Measurements from ENCODE around the gene TRIM7. TPM values are rescaled to one million over a fixed set of nuclear protein-coding genes. Genes with fewer than 3 reads are reported as not detected.
"Not testable (repeated sequence)": the region's sequence is repeated elsewhere in the genome, so short reads cannot be mapped to it uniquely, and the experiment has no call there.

The TRIM7 gene
- total RNA-seq, 2 experiments from 2014 or later: 1.9 TPM

DNA sequence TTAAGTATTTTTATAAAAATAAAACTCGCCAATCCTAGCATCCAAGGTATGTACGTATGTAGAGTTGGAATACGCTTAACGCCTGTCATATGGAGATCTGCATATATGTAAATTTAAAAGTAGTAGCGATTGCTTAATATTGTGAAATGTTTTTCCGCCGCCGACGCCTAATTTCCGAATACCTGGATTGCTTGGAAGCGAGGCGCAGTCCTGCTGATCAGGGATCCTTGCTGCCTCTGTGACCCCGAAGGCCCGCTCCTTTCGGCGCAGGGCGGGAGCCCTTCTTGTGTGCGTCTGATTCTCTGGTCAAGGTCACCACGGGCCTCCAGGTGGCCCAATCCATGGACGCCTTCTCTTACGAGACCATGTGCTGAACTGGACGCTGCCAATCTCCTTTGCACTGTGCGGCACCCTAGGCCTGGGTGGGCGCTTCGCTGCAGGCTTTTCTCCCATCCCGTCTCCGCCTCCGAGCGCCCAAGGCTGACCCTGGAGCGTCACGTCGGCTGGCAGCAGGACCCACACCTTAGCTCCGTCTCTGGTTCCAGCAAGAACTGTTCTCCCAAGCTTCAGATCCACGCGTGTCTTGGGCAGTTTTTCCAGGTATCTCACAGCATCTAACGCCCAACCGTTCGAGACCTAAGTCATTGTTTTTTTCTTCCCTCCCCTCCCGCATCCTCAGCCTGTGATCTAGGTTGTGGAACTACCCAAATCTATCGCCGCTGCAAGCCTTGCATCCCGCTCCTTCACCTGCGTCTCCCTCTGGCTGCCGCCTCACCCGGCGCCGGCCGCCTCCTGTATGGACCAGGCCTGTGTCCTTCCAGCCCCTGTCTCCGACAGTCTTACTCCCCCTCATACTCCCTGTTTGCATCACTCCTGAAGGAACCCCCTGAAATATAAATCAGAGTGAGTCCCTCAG is 14.5 kb upstream of the TRIM7 start:
- ChIA-PET POLR2A (no interaction called here), CTCF (interaction anchor here (0.6 kb wide), 1 partner anchor 44 kb away, joined by 3 read pairs; no protein-coding TSS in a partner anchor)

DNA sequence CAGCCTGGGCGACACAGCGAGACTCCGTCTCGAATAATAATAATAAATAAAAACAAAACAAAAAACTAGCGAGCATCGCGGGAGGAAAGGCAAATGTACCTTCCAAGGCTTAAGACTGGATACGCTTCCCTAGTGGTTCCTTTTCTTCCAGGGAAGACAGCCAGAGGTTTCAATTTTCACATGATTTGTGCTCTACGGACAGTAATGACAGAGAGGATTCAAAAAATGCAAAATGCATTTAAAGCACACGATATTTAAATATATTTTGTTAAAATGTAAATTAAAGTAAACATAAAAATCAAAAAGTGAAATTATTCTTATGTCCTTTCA is 13.8 kb upstream of the TRIM7 start:
- ChIA-PET CTCF (no interaction called here), POLR2A (no interaction called here)

DNA sequence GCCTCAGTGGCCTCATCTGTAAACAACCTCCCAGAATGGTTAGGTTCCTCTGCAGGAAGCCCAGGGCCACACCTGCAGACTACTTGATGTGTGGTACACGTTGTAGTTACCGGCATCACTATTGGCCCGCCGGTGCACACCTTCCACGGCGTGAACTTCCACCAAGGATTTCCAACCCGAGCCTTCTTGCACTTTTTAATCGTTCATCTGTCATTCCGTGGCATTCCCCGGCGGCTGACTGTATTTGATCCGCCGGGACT is 12.7 kb upstream of the TRIM7 start:
- ChIA-PET CTCF (no interaction called here), POLR2A (no interaction called here)

DNA sequence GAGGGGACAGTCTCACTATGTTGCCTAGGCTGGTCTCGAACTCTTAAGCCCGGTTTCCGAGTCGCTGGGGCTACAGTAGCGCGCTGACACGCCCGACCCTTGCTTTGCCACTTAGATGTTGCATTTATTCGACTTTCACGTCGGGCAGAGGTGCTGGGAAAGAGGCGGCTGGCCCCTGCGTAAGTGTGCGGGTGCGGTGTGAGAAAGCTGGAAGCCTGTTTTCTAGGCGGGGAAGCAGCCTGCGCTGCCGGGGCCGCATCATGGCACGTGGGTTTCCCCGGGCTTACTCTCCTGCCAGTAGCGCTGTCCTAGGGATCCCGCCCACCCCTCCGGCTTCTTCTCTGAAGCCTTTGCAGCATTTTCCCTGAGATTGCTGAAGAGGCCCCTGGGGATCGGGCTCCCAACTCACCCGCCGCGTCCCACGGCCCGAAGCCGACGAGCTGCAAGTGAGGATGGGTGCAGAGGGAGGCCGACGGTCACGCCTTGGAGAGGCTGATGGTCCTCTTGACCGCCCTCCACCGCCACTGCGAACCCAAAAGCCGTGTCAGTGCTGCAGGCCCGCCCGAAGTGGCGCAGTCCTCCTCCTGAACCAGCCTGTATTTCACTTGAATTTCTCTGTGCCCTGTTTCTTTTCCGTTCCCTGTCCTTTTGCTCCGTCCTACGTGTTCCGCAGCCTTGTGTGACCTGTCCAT is 12.3 kb upstream of the TRIM7 start:
- CTCF ChIA-PET: no interaction called here
- POLR2A ChIA-PET: no interaction called here

DNA sequence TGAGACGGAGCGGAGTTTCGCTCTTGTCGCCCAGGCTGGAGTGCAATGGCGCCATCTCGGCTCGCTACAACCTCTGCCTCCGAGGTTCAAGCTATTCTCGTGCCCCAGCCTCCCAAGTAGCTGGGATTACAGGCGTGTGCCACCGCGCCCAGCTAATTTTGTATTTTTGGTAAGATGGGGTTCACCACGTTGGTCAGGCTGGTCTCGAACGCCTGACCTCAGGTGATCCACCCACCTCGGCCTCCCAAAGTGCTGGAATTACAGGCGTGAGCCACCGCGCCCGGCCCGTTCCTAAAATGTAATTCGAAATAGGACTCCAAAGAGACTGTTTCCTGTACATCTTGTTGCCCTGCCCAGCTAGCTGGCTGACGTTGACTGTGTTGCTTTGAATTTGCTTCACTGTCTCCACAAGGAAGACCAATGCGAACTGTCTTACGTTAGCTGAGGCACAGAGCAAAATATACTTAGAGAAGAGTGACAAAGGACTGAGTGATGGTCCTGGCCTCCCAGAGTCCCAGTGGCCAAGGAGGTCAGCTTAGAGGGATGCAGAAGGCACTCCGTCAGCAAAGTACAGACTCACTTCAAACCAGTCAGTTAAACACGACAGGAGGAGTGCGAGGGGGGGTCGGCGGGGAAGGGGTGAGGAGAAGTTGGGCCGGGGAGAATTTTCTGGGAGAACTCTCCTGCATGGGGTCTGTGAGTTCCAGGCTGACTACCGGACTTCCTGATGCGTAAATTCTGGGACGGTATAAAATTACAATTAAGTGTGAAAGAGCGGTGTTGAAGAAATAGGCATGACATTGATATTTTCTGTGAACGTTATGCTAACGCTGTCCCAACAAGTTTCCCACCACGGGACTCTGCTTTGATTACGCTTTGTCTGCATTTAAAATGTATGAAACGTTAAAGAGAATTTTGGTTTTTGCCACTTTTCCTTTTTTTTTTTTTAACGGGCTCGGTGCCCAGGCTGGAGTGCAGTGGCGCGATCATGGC is 11.3 kb upstream of the TRIM7 start:
- ChIA-PET CTCF (no interaction called here), POLR2A (no interaction called here)

DNA sequence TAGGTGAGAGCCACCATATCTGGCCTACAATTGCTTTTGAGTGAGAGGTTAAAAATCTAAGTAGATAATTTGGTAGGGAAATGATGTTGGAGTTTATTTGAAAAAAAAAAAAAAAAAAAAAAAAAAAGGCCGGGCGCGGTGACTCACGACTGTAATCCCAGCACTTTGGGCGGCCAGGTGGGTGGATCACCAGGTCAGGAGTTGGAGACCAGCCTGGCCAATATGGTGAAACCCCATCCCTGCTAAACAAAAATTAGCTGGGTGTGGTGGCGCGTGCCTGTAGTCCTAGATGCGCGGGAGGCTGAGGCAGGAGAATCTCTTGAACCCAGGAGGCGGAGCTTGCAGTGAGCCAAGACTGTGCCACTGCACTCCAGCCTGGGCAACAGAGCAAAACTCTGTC is 9.3 kb upstream of the TRIM7 start:
- CTCF ChIA-PET: interaction anchor here (1.0 kb wide), 1 partner anchor 10 kb away, joined by 3 read pairs; the partner anchor contains the start of gene TRIM7
- POLR2A ChIA-PET: interaction anchor here (0.6 kb wide), 1 partner anchor 48 kb away, joined by 5 read pairs; no protein-coding TSS in a partner anchor

DNA sequence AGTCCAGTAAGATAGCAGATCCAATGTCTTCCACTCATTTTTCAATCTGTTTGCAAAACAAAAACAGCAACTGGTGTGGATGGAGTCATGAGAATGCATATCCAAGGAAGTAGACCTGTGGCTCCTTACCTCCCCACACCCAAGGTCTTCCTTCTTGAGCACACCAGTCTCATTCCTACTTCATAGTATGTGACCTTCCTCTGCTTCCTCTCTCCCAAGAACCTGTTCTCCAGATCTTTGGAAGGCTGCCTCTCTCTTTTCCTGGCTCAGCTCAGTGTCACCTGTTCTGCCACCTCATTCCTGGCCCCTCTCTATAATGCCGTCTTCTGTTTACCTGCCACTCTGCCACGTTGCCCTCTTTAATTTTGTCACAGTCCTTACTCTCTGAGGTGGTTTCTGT is 7.9 kb upstream of the TRIM7 start:
- ChIA-PET POLR2A (no interaction called here), CTCF (no interaction called here)

DNA sequence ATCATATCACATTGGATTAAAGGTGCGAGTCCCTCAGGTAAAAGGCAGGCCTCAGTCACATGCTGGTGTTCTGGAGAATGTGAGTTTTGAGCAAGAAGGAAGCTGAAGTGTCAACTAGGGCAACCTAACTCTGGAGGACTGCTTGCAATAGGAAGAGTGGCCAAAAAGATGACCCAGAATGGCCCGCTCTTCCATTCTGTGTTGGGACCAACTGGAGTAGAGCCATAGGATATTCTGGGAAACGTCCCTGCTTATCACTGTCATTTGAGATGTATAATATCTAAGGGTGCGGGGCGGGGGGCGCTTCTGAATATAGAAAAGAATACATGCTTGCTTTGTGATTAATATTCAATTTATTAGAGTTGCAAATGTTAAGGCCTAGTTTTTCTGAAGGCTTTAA is 7.1 kb upstream of the TRIM7 start:
- ChIA-PET CTCF (no interaction called here), POLR2A (no interaction called here)

DNA sequence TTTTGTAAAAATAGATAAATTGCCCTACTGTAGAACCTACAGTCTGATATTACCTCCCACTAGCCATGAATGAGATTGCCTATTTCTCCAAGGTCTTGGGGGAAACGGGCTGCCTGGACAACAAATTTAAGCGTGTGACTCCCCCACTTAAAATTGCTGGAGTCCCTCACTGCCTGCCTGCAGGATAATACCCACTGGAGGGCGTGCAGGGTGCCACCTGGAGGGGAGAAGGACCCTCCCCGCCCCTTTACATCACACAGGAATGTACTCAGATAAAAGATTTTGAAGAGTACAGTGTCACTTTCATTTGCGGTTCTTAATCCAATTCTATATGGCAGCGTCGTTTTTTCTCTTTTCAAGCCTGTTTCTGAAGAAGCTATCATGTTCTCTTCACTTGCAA is 6.2 kb upstream of the TRIM7 start:
- POLR2A ChIA-PET: no interaction called here
- CTCF ChIA-PET: interaction anchor here (0.6 to 1.2 kb wide), 2 partner anchors 21 to 34 kb away, joined by 3 read pairs; no protein-coding TSS in a partner anchor

DNA sequence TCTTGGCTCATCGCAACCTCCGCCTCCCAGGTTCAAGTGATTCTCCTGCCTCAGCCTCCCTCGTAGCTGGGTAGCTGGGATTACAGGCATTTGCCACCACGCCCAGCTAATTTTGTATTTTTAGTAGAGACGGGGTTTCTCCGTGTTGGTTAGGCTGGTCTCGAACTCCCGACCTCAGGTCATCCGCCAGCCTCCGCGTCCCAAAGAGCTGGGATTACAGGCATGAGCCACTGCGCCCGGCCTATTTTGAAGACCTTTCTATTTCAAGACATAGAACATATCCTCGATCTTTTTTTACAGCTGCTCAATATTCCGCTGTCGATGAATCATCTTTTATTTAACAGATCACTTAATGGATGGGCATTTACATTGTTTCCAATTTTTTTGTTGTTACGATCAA is 5.7 kb upstream of the TRIM7 start:
- POLR2A ChIA-PET: not testable (repeated sequence)
- CTCF ChIA-PET: interaction anchor here (0.6 to 1.2 kb wide), 2 partner anchors 21 to 33 kb away, joined by 3 read pairs; no protein-coding TSS in a partner anchor

DNA sequence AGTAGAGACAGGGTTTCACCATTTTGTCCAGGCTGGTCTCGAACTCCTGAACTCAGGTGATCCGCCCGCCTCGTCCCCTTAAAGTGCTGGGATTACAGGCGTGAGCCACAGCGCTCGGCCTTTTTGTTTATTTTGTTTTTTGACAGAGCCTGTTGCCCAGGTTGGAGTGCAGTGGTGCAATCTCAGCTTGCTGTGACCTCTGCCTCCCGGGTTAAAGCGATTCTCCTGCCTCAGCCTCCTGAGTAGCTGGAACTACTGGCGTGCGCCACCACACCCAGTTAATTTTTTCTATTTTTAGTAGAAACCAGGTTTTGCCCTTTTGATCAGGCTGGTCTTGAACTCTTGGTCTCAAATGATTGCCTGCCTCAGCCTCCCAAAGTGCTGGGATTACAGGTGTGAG is 5.2 kb upstream of the TRIM7 start:
- CTCF ChIA-PET: interaction anchor here (1.2 to 1.6 kb wide), 2 partner anchors 13 to 33 kb away, joined by 3 to 4 read pairs; no protein-coding TSS in a partner anchor
- POLR2A ChIA-PET: not testable (repeated sequence)

DNA sequence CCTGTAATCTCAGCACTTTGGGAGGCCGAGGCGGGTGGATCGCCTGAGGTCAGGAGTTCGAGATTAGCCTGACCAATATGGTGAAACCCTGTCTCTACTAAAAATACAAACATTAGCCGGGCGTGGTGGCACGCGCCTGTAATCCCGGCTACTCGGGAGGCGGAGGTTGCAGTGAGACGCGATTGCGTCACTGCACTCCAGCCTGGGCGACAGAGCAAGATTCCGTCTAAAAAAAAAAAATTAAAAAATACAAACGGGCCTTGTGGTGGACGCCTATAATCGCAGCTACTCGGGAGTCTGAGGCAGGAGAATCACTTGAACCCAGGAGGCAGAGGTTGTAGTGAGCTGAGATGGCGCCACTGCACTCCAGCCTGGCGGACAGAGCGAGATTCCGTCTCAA is 4.0 kb upstream of the TRIM7 start:
- ChIA-PET POLR2A (interaction anchor here (0.6 kb wide), 1 partner anchor 407 kb away, joined by 3 read pairs; the partner anchor contains the start of gene MGAT1), CTCF (interaction anchor here (1.6 to 7.2 kb wide), 2 partner anchors 12 to 19 kb away, joined by 4 to 94 read pairs; no protein-coding TSS in a partner anchor)

DNA sequence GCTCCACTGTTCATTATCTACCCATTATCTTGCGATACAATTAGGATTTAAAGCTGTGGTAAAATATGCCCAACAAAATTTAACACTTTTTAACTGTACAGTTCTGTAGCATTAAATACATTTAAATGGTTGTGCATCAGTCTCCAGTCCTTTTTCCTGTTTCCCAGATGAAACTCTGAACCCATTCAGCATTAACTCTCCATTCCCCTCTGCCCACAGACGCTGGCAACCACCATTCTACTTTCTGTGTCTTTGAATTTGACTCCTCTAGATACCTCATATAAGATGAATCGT is 2.9 kb upstream of the TRIM7 start:
- ChIA-PET CTCF (interaction anchor here (1.0 to 7.2 kb wide), 5 partner anchors 13 to 37 kb away, joined by 4 to 94 read pairs (median 10); partner anchors contain the start of genes RACK1 and TRIM41), POLR2A (interaction anchor here (1.0 to 2.7 kb wide), 4 partner anchors 16 to 36 kb away, joined by 3 to 26 read pairs (median 12); partner anchors contain the start of gene RACK1)

DNA sequence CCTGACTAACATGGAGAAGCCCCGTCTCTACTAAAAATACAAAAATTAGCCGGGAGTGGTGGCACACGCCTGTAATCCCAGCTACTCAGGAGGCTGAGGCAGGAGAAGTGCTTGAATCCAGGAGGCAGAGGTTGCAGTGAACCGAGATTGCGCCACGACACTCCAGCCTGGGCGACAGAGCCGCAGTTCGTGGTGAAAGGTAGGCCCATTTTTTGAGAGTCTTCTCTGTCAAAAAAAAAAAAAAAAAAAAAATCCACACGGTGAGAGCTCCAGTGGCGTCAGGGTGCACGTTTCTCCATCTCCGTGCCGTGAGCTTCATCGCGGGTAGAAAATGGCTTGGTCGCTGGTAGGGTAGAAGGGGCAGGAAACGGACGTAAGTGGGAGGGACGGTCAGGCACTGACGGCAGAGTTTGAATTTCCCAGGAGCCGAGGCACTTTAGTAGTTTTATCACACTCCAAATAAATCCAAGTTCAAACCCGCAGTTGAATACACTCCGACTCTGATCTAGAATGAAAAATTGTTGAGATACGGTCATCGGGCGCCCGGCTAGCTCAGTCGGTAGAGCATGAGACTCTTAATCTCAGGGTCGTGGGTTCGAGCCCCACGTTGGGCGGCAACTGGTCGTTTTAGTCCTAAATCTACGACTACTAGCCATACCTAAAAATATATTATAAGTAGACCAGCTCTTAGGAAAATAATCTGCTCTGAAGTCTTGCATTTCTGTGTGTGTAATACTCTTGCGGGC is 2.4 kb upstream of the TRIM7 start:
- CTCF ChIA-PET: interaction anchor here (0.6 to 7.2 kb wide), 9 partner anchors 13 to 914 kb away, joined by 3 to 94 read pairs (median 6); partner anchors contain the start of genes RACK1, TRIM41 and TRIM52
- POLR2A ChIA-PET: interaction anchor here (0.7 to 2.7 kb wide), 8 partner anchors 16 to 36 kb away, joined by 3 to 26 read pairs (median 4); partner anchors contain the start of genes RACK1 and TRIM41

DNA sequence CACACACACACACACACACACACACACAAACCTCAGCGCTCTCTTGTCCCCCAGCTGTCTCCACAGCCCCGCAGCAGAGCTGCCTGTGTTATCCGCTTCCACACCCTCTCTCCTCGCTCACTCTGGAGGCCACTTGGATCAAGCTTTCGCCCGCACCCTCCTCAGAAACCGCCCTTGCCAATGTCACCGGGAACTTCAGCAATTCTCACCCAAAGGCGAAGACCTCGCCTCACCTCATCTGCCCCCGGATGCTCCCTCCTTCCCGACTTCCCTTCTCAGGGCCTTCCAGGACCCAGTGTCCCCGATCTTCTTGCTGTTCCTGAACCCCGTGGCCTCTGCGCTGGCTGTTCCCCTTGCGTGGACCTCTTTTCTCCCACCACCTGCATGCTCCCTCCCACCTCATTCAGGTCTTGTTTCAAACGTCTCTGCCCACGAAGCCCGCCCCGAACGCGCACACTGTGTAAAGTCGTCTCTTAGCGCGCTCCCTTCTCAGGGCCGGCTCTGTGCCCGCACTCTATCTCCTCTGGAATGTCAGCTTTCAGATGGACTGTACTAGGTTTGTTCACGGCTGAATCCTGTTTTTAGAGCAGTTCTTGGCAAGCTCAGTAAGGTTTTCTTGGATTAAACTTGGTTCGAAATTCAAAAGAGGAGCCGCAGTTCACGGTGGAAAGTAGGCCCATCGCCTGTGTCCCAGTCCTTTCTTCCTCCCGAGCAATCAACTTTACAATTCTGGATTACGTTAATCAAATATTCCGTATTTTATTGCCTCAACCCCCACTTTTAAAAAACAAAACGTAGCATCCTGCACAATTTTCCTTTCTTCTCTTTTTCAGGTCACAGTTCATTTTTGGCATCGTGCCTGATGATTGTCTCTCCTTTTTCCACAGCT is 1.0 kb upstream of the TRIM7 start:
- CTCF ChIA-PET: interaction anchor here (0.6 to 7.2 kb wide), 6 partner anchors 12 to 913 kb away, joined by 3 to 94 read pairs (median 9); partner anchors contain the start of genes RACK1 and TRIM41
- POLR2A ChIA-PET: interaction anchor here (1.0 to 2.7 kb wide), 6 partner anchors 15 to 38 kb away, joined by 3 to 26 read pairs (median 6); partner anchors contain the start of genes RACK1 and TRIM41

DNA sequence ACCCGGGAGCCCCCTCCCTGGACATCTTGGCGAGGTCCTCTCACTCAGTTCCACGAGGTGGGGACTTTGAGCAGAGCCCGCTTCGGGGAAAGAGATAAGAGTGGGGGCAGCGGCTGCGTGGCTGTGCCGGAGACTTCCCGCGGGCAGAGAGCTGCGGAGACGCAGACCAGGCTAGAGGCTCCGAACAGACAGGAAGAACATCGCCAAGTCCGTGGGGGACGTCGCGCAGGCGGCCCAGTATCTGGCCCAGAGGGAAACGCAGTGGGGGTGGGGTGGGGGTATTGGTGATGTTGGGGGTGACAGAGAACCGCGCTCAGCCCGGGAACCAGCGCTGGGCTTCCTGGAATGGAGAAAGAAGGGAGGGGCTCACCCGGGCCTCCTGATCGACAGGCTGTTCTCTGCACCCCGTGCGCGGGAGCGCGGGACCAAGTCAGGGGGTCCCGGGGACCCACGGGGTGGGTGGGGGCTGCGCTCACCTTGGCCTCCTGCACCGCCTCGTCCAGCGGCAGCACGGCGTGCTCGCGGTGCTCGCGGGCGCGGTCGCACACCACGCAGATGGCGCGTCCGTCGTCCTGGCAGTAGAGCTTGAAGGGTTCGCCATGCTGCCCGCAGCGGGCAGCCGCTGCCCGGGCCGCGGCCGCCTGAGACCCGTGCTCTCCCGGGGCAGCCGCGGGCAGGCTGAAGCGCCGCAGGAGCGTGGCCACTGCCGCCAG is 727 bp downstream of the TRIM7 start:
- ChIA-PET CTCF (interaction anchor here (1.1 to 7.2 kb wide), 3 partner anchors 10 to 18 kb away, joined by 3 to 94 read pairs (median 4); partner anchors contain the start of gene TRIM41), POLR2A (interaction anchor here (0.7 to 2.5 kb wide), 4 partner anchors 12 to 19 kb away, joined by 3 to 17 read pairs (median 6); partner anchors contain the start of gene TRIM41)

DNA sequence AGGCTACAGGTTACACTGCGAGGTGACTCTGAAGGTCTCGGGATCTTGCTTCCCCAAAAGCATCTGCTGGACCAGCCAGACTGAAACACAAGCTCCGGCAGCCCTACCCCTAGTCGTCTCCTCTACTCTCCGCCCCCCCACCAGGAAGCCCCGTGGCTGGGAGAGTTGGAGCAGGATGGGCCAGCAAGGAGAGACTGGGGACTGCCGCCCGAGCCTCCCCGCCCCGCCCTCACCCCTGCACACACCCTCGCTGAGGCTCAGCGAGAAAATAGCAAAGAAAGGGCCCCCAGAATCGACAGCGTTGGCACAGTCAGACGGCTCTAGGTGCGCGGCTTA is 1.3 kb downstream of the TRIM7 start:
- ChIA-PET CTCF (interaction anchor here (0.9 to 7.2 kb wide), 2 partner anchors 14 to 18 kb away, joined by 3 to 94 read pairs; no protein-coding TSS in a partner anchor), POLR2A (interaction anchor here (2.5 kb wide), 1 partner anchor 12 kb away, joined by 17 read pairs; no protein-coding TSS in a partner anchor)
